Heart left ventricle (tissue), 13 donors: ENCODE results near the gene HIVEP1.

Experiments used
- CTCF ChIP-seq, 12 donors: fragments of 200-600 bp; sonication (generic) in 4 of 12; IDR thresholded peaks; one replicate each; pipeline versions ENCODE4 v1.5.0 to v1.8.0; 2018 to 2022; ENCODE audit warnings: antibody characterized with exemption in 12 of 12, mild to moderate bottlenecking in 5 of 12
- POLR2A ChIP-seq, 2 donors: fragments of 450-650 bp; IDR thresholded peaks; one replicate each; pipeline ENCODE4 v1.6.1; 2017; ENCODE audit warnings: antibody characterized with exemption in 2 of 2, mild to moderate bottlenecking in 2 of 2, moderate library complexity in 2 of 2
- donor health status: ischemic (EF 13 %, LVEDD 7.1; RV severe dilation, severe dysfunction).
- donor health status: DM: no; HTN: yes; CAD: no.
- donor health status: DM: no; HTN: no; CAD: no.
- donor health status: ischemic (EF 25% LVEDD 6.9; RV normal size, moderate dysfunction).
- donor health status: ischemic (EF 25% LVEDD 5.7; RV mildly dilated, moderate dysfunction).
- donor health status: ischemic (EF 35%, LVEDD 5.7; RV mildly dilated, moderate dysfunction).
- donor health status: nonischemic (EF 11% LVEDD 7.7; RV severe dilation, severe dysfunction).
- donor health status: DM: yes; HTN: yes; CAD: no.
- donor health status: PGD.
- donor health status: ischemic (EF 29% LVEDD 5.4; RV normal size, mild dysfunction).
- donor health status: nonischemic (EF 23%, LVEDD 6.1; RV moderate dilation, normal function).

DNA sequence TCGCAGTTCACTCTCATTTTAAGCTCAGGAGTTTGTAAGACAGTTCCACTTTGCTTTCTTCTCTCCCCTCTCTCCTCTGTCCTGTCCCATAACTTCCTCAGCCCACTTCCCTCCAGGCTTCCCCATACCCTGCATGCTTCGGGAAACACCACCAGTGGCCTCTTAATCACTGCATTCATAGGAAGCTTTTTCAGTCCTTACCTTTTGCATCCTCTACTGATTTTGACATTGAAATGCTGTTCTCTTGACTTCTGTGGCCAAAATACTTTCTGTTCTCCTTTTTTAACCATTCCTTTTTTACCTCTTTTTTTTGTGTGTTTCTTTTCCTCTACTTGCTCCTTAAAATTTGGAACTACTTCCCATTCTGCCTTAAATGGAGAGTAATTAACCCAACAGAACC, 69.7 kb downstream of the HIVEP1 start:
- TF ChIP-seq CTCF (IDR thresholded peaks at IDR 0.05): no peak
- no peak for TF ChIP-seq POLR2A (IDR thresholded peaks at IDR 0.05)
